Measurements from ENCODE around the gene E2F4.

E2F4 gene

DNA sequence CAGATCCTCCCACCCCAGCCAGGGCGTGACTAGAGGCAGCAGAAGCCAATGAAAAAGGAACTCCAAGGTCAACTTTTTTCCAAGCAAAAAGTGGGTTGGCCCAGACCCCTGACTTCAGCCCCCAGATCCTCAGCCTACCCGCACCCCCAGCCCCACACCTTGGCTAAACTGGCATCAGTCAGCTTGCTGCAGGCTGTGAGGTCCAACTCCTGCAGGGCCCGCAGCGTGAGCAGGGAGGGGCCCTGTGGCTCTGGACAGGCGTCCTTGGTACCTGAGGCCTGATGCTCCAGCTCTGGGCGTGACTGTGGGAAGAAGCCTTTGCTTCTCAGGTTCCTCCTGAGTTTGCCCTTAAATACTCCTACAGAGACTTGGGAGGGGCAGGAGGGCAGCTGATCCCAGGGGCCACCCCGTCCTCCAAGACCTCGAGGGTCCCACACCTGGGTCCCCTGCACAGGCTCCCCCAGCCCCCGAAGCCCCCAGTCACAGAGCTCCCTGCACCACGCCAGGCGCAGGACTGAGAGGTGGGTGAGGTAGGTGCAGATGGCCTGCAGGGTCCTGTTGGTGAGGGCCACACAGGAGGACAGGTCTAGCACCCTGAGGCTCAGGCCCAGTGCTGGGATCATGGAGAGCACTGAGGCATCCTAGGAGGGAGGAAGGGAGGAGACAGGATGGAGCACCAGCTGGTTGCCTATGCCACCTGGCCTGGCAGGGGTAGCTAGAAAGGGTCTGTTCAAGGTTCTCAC is 16.4 kb downstream of the E2F4 start:
- DNase-seq, result no peak

DNA sequence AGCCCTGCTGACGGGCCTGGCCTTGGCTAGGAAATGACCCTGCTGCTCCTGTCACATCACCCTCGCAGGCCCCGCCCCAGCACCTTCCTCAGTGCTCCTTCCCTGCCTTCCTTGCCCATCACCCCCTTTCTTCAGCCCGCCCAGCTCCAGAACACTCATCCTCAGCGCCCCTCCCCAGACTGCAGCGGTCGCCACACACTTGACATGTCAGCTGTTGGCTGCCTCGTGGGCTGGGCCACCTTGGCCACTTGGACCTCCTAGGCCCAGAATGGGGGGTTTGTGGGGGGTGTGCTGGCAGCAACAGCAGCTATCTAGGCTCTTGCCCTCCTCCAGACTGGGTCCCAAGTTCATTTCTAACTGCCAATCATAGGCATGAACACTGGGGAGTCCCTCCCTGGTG is 17.6 kb downstream of the E2F4 start:
- DNase-seq, result no peak

DNA sequence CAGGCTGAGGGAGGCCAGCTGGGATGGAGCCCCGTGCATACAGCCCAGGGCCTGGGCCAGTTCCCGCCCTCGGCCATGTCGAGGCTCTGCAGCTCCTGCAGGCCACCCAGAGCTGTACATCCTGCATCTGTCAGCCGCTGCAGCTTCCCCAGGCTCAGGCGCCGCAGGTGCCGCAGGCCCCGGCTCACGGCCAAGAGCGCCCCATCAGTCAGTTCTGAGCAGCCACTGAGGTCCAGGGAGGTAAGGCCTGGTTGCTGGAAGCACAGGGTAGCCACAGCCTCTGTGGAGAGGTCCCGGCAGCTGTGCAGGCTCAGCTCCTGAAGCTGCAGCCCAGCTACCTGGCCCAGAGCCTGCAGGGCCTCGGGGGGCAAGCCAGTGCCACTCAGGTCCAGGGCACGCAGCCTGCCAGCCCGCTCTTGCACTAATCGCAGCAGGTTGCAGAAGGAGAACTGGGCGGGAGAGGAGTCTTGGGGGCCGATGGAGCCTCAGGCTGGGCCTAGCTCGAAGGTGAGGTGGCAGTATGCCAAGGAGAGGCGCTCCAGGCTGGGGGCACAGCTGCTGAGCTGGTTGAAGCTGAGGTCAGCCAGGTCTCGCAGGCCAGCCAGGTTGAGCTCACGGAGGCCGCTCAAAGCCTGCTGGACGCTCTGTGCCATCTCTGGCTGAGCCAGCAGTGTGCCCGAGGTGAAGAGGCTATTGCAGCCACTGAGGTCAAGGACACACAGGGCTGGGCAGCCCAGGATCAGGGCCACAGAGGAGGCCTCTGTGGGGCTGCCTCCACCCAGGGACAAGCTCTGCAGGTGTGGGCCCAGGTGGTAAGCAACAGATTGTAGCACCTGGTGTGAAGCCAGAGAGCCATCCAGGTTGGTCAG is 18.3 kb downstream of the E2F4 start:
- no peak for DNase-seq

DNA sequence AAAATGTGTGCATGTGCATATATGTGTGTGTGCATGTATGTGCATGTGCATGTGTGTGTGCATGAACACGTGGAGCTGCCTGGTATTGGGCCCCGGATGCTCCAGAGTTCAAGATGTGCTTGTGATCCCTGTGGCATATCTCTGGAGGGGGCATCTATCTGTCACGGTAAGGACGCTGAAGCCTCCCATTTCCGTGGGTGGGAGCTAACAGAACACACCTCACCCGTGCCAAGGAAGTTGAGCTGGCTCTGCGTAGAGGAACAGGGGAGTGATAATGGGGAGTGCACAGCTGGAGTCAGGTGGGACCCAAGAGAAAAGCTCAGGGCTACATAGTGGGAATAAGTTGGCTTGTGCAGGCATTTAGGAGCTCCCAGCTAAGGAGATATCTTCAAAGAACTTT is 19.7 kb downstream of the E2F4 start:
- no peak for DNase-seq

DNA sequence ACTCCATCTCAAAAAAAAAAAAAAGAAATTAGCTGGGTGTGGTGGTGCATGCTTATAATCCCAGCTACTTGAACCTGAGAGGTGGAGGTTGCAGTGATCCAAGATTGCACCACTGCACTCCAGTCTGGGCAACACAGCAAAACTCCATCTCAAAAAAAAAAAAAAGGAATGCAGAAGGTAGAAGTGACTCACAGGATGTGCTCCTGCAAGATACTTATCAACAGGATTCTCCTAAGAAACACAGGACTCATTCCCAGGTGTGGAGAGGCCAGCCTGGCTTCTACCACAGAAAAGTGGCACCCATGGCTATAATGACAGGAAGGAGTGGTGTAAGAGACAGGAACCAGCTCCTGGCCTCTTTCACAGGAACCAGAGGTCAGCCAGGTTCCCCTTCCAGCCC is 20.8 kb downstream of the E2F4 start:
- DNase-seq, result no peak

DNA sequence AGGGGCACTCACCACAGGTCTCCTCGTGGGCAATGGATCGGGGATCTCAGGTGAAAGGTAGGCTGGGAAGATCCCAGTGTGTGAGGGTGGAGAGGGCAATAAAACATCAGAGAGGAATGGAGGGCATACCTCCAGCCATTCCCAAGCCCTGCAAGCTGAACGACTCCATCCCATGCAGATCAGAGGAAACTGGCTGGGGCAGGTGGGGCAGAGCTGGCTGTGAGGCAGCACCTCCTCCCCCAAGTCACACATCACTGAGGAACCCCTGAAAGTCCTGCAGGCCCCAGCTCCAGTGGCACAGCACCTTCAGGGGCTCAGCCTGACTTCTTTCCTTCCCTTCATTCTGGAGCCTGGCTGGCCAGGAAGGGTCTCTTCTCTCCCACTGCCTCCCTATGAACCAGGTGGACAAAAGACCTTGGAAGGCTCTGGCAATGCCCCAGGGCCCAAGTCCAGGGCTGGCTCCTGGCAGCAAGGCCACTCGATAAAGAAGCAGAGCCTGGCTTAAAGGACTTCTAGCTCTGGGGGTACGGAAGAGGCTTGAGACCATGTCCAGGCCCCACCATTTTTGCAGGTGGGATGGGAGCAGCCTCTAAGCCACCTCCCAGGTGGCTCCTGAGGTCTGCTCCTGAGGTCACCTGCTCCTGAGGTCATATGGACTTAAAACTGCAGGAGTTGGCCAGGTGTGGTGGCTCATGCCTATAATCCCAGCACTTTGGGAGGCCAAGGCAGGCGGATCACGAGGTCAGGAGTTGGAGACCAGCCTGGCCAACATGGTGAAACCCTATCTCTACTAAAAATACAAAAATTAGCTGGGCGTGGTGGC is 21.5 kb downstream of the E2F4 start:
- no peak for DNase-seq

DNA sequence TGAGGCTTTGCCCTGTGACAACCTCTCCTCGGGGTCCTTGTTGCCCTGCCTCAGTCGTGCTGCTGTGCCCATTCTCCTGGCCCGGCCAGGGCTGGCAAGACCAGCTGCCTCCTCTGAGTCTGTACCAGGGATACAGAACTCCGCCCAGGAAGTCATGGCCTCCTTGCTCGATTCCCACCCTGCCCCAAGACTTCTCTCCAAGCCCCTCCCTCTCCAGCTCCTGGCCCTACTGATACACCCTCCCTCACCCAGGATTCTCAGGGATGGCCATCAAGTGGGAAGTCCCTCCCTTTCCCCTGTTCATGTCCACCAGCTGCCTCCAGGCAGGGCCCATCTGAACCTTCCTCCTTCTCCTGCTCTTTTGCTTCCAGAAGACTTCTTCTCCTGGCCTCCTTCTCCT is 23.8 kb downstream of the E2F4 start:
- no peak for DNase-seq

DNA sequence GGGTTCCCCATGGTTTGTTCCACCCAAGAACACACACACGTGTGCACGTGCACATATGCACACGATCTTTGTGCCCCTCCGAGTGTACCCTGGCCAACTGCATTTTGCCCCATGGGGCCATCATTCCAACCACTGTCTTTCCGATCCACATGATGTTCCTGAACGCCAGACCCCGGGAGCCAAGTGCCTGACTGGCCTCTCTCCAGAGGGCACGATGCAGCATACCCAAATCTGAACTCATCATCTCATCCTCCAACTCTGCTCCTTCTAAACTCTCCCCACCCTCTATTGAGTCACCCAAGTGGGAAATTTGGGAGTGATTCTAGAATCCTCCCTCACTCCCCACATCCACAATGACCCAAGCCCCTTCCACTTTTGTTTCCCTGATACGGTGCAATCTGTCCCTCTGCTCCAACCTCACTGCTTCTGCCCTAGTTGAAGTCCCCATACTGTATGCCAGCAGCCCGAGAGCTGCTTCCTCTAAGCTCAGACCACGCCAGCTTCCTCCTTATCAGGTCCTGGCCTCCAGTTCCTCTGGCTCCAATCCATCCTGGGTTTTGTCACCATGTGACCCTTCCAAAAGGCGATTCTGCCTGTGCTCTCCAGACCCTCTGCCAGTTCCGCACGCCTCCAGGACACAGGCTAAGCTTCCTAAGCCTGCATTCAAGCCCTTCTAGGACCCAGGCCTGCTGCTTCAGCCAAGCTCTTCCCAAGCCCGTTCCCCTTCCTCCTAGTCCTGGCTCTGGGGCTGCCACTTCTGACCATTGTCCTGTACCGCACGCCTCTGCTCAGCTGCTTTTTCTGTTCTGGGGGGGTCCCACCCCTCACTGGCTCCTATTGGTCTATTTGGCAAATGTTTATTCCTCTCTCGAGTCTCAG is 24.9 kb downstream of the E2F4 start:
- DNase-seq, result peak; percentile 82 to 92 (median 90)

DNA sequence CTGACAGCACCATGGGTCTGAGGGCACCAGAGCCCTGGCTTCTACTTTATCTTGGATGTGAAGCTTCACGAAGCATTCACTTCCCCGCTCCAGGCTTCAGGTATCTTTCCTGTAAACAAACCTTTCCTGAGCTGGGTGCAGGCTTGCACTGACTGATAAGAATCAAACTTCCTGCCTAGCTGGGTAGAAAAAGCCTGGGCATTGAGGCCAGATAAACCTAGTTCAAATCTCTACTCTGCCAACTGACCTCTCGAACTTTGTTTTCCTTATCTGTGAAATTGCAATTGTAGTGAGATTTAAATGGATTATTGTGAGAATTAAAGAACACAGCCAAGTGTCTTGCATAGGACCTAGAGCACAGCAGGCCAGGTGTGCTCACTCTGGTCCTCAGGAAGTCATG is 32.0 kb downstream of the E2F4 start:
- DNase-seq, result no peak

DNA sequence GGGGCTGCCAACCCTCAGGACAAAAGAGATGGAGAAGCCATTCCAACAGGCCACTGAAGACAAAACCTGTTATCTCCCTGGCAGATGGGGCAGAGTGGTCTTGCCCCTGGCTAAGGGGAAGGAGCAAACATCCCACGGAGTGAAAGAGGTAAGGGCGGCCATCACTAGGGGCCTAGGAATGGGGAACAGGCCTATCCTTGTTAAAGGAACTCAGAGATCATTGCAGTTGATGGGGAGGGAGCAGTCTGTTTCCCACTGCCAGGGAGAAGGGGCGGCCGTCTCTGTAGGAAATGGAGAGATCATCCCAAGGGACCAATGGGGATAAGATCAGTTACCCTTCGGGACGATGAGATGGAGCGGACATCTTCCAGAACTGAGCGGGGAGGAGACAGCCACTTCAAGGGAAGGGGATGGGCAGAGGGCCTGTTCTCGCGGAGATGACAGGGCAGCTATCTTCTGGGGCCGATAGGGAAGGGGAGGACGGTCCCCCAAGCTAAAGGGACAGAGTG is 34.4 kb downstream of the E2F4 start:
- DNase-seq, result no peak

DNA sequence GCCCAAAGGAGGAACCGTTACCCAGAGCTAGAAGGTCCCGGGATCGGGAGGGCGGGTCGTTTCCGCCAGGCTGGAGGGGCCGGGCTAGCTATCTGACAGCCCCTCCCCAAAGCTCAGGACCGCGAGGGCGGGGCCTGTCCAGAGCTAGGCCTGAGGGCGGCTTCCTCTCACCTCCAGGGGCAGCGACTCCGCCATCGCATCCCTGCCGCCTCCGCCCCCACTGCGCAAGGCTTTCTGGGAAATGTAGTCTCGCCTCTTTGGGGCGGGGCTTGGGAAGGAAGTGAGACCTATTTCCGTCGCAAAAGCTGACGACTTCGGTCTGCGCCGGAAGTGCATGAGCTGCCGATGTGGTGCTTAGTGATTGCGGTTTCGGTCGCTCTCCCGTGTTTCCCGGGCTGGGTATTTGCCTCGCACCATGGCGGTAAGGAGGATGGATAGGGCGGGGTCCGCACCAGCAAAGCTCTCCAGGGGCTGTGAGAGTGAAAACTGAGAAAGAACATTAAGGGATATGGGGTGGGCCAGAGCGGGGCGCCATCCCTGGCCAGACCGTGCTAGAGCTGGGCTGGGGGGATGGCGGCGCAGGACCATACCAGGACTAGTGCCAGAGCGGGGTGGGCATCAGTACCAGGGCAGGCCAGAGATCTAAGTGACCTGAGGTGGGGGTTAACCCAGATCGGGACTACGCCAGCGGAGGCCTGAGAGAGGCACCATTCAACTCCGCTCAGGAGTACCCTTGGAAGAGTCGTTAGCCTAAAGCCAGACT is 35.0 kb downstream of the E2F4 start, which contains the start of gene TMEM208:
Gene TMEM208 (plus strand): TSS at position 327 of the 763 bp plus-strand sequence. CDS start 89 bp downstream, at position 416.
- peak; percentile 99 for DNase-seq

DNA sequence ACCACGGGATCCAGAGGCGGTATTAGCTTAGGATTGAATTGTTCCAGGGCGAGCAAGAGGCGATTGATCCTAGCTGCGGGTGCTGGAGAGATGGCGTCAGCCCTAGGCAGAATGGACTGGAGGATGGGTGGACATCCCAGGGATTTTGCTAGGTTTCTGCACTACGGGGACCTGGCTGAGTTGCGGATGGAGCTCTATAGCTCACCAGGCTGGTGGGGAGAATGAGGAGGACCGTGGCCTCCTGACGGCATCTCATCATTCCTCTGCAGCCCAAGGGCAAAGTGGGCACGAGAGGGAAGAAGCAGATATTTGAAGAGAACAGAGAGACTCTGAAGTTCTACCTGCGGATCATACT is 35.6 kb downstream of the E2F4 start:
- DNase-seq, result no peak

DNA sequence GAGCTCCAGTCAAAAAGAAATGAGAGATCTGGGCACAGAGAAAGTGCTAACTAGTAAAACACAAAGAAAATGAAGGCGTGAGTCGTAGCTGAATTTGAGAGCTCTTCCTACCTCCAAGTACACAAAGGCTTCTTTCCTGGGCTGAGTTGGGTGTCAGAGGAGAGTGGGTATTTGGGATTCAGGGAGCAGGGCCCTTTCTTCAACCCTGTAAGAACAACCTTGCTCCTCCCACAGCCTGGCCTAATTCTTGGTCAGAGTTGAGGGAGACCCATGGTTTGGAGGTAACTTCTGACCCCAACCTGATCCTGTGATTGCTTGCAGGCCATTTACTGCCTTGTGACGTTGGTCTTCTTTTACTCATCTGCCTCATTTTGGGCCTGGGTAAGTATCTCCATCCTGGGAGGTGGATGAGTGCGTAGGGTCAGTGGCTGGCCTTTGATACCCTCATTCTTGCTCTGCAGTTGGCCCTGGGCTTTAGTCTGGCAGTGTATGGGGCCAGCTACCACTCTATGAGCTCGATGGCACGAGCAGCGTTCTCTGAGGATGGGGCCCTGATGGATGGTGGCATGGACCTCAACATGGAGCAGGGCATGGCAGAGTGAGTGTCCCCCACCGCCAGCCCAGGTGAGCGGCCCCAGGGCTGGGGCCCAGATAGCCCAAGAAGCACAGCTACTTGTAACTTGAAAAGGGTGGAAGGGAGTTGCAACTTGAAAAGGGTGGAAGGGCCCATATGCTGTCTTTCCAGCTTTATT is 36.3 kb downstream of the E2F4 start:
- DNase-seq, result no peak

DNA sequence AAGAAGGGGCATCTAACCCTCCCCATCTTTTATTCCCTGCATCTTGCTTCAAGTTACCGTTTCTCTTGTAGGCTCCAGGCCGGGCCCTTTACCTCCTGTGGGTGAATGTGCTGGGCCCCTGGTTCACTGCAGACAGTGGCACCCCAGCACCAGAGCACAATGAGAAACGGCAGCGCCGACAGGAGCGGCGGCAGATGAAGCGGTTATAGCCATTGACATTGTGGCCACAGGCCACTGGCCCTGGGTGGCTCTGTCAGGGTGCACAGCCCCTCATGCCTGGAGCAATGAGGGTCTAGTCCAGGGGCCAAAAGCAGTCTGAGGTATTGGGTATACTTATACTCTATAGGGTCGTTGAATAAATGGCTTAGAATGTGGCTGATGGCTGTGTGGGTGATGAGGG is 37.0 kb downstream of the E2F4 start:
- DNase-seq, result no peak

DNA sequence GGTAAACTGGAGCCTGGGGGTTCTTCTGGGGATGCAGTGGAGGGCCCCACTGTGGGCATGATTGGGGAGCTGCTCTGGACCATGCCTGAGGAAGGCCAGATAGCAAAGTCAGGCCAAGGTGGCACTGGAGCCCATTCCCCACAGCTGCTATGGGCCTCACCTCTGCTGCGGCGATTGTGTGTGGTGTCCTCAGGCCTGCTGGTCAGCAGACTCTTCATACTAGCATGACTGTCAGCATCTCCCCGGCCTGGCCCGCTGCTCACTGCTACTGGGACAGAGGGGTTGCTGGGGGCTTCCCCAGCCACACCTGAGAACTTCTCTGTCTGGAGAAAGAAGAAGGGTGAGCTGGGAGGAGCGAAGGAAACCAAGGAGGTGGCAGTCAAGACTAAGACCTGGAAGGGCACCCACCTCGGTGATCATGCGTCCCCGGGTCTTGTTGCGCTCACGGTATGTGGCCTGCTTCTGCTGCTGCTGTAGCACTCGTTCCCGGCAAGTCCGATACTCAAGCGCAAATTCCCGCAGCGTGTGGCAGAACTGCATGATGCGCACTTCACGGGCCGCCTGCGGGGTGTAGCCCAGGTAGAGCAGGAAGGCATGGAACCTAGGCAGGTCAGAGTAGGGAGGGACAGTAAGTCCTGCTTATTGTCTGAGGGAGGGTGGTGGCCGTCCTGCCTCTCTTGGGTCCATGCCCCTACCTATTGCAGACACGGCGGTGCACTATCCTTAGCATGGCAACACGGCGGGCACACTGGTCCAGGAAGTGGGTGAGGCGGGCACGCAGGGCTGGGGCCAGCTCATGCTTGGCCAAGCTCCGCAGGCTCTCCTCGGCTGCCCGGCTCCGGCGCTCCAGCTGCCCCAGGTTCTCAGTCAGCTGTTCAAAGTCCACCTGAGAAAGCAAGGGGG is 38.2 kb downstream of the E2F4 start:
- no peak for DNase-seq

DNA sequence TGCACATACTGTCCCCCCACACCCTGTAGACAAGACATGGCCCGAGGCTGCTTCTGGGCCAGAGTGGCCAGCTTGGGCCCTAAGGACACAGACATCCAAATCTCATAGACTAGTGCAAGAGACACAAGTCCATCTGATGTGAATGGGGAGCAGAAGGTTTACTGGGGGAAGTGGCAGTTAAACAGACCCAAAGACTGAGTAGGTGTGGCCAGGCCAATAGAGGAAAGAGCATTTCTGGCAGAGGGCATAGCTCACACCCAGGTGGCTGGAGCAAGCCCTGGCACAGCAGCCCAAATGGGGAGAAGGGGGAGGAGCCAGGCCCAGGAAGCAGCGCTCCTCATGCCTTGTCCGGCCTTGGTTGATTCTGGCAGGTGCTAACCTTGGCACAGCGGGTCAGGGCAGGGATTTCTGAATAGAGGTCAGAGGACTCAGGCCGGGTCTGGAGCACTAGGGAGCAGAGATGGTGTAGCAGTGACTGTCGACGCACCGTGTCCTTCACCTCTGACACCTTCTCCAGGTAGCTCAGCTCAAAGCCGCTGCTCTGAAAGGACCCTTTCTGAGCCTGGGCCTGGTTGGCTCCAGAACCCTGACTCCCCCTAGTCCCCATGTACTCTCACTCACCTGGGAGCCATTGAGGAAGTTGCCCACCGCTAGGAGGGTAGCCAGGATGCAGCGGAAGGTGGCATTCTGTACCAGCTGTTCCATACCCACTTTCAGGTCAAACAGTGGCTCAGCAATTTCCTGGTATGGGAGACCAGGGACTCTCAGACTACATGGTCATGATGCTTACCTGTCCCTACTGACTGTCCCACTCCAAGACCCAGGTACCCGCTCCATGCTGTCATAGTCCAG is 39.1 kb downstream of the E2F4 start:
- no peak for DNase-seq

DNA sequence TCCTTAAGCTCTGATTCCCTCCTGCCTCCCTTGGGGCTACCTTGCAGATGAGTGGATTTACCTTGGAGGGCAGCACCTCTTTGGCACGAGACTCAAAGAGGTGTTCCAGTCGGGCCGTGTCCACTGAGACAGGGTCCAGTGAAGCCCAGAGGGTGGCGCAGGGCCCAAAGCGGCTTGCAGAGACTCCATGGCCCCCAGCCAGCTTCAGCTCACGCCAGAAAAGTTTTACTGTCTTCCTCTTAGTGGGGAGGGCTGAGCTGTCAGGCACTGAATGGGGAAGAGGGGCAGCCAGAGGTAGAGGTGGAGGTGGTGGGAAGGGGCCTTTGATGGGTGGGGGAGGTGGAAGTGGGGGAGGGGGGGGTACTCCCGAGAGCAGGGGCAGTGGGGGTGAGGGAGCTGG is 41.6 kb downstream of the E2F4 start:
- no peak for DNase-seq

DNA sequence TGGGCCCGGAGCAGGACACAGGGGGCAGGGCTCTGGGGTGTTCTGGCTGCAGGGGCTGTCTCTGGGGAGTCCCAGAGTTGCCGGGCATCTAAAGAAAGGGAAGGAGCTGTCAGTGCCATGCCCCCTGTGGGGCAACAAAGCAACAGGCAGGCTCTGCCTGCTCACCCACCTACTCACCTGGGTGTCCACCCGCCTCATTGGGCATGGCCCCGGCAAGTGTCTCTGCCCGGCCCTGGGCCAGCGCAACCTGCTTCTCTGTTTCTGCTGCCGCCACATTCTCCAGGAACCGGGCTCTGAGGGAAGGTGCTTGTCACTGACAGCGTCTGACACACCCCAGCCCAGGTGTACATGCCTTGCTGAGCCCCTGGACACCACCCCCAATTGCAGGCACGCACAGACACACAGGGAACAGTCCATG is 42.2 kb downstream of the E2F4 start:
- no peak for DNase-seq

Measured in suppressor macrophage (primary cell).